GM23338 (cell line): Measurements from ENCODE around the gene FBXO30. TPM values are rescaled to one million over a fixed set of nuclear protein-coding genes. Genes with fewer than 3 reads are reported as not detected.

ENCODE experiments used
- ATAC-seq: fragments of 200-7000 bp; cut with Tn5 transposase; 3 replicates; pipeline ENCODE4 v1.9.1; 2020
- DNase-seq: peaks from one replicate; pipeline ENCODE4 v3.0.0-alpha.2; 2015; ENCODE audit warnings: low spot score
- H2AFZ ChIP-seq: fragments of 200-600 bp; sonication (generic); 2 replicates; pipeline ENCODE4 v1.8.0; 2016; ENCODE audit warnings: antibody characterized with exemption, mild to moderate bottlenecking, moderate library complexity
- H3F3A ChIP-seq: fragments of 200-600 bp; sonication (generic); replicated peaks from 2 replicates; pipeline ENCODE4 v1.8.0; 2017; ENCODE audit warnings: antibody characterized with exemption, mixed run types, low read depth
- H3K27ac ChIP-seq: fragments of 200-600 bp; sonication (generic); 2 replicates; pipeline ENCODE4 v1.6.1; 2016; ENCODE audit warnings: low read depth
- H3K27me3 ChIP-seq: fragments of 200-600 bp; sonication (generic); 2 replicates; pipeline ENCODE4 v1.8.0; 2016; ENCODE audit warnings: mild to moderate bottlenecking, mixed run types, moderate library complexity; ENCODE audit not compliant: insufficient read depth
- H3K36me3 ChIP-seq: fragments of 200-600 bp; sonication (generic); 2 replicates; pipeline ENCODE4 v1.8.0; 2016; ENCODE audit warnings: mild to moderate bottlenecking; ENCODE audit not compliant: insufficient read depth
- H3K4me1 ChIP-seq: fragments of 200-600 bp; sonication (generic); 2 replicates; pipeline ENCODE4 v1.8.0; 2016; ENCODE audit warnings: mild to moderate bottlenecking, moderate library complexity; ENCODE audit not compliant: insufficient read depth
- H3K4me2 ChIP-seq: fragments of 200-600 bp; sonication (generic); 2 replicates; pipeline ENCODE4 v1.7.1; 2017; ENCODE audit warnings: mixed run types
- H3K4me3 ChIP-seq: fragments of 200-600 bp; sonication (generic); 2 replicates; pipeline ENCODE4 v1.6.1; 2016; ENCODE audit warnings: mixed run types
- H3K79me2 ChIP-seq: fragments of 200-600 bp; sonication (generic); replicated peaks from 2 replicates; pipeline ENCODE4 v1.8.0; 2017; ENCODE audit warnings: mild to moderate bottlenecking; ENCODE audit not compliant: insufficient read depth
- H3K9me2 ChIP-seq: fragments of 200-600 bp; sonication (generic); 2 replicates; pipeline ENCODE4 v1.8.0; 2017; ENCODE audit not compliant: insufficient read depth
- H4K20me1 ChIP-seq: fragments of 200-600 bp; sonication (generic); replicated peaks from 2 replicates; pipeline ENCODE4 v1.8.0; 2017; ENCODE audit warnings: mild to moderate bottlenecking; ENCODE audit not compliant: insufficient read depth
- H3K27ac Mint-ChIP-seq: 2 replicates; pipeline ENCODE4 v1.8.0; 2020; ENCODE audit warnings: inconsistent platforms, mild to moderate bottlenecking, moderate library complexity, mixed read lengths
- H3K27me3 Mint-ChIP-seq: 3 replicates; pipeline ENCODE4 v1.8.0; 2022; ENCODE audit warnings: low read depth, mild to moderate bottlenecking, moderate library complexity, mixed read lengths, inconsistent platforms; ENCODE audit not compliant: insufficient read depth, poor library complexity
- H3K36me3 Mint-ChIP-seq: 3 replicates; pipeline ENCODE4 v1.8.0; 2021; ENCODE audit warnings: low read depth, mild to moderate bottlenecking, inconsistent platforms, moderate library complexity, mixed read lengths
- H3K4me1 Mint-ChIP-seq: 3 replicates; pipeline ENCODE4 v1.8.0; 2020; ENCODE audit warnings: mild to moderate bottlenecking, inconsistent platforms, mixed read lengths
- H3K4me3 Mint-ChIP-seq: 3 replicates; pipeline ENCODE4 v1.8.0; 2021; ENCODE audit warnings: moderate library complexity, mild to moderate bottlenecking, inconsistent platforms, mixed read lengths
- H3K9me3 Mint-ChIP-seq: 3 replicates; pipeline ENCODE4 v1.8.0; 2020; ENCODE audit warnings: moderate library complexity, mild to moderate bottlenecking, inconsistent platforms, mixed read lengths
- CREB1 ChIP-seq: fragments of 250-450 bp; sonication (Bioruptor Pico); IDR thresholded peaks from 2 replicates; pipeline ENCODE4 v1.5.0; 2020; ENCODE audit warnings: low read depth, mild to moderate bottlenecking, moderate library complexity
- CTCF ChIP-seq, 2 experiments: fragments of 200-600 bp in 1 of 2; sonication (generic) in 1 of 2; conservative IDR thresholded peaks; 2 replicates each; pipeline versions ENCODE4 v1.5.1 to v1.6.1; 2016 to 2017; ENCODE audit warnings: antibody characterized with exemption in 2 of 2, low read depth in 2 of 2, mild to moderate bottlenecking in 2 of 2, moderate library complexity in 1 of 2
- EZH2 ChIP-seq: fragments of 200-600 bp; sonication (generic); IDR thresholded peaks from one replicate; pipeline ENCODE4 v1.8.0; 2017; ENCODE audit warnings: antibody characterized with exemption, mild to moderate bottlenecking, low read depth; ENCODE audit not compliant: unreplicated experiment
- EZH2phosphoT487 ChIP-seq: fragments of 200-600 bp; sonication (generic); IDR thresholded peaks from one replicate; pipeline ENCODE4 v1.8.1; 2018; ENCODE audit warnings: antibody characterized with exemption; ENCODE audit not compliant: unreplicated experiment
- JUNB ChIP-seq: IDR thresholded peaks from one replicate; pipeline ENCODE4 v1.6.1; 2016; ENCODE audit warnings: antibody characterized with exemption; ENCODE audit not compliant: unreplicated experiment
- NANOG ChIP-seq: IDR thresholded peaks from 2 replicates; pipeline ENCODE4 v1.6.1; 2016; ENCODE audit warnings: antibody characterized with exemption, borderline replicate concordance
- POLR2AphosphoS5 ChIP-seq: IDR thresholded peaks from 2 replicates; pipeline ENCODE4 v1.6.1; 2016; ENCODE audit warnings: antibody characterized with exemption, low read depth
- STAT1 ChIP-seq: IDR thresholded peaks from one replicate; pipeline ENCODE4 v1.6.1; 2016; ENCODE audit warnings: antibody characterized with exemption; ENCODE audit not compliant: unreplicated experiment
- ZNF114 ChIP-seq: fragments of 250-450 bp; sonication (Bioruptor Pico); IDR thresholded peaks from 2 replicates; pipeline ENCODE4 v1.5.0; 2020; ENCODE audit warnings: mild to moderate bottlenecking, moderate library complexity
- ZNF331 ChIP-seq: fragments of 250-450 bp; sonication (Bioruptor Pico); IDR thresholded peaks from 2 replicates; pipeline ENCODE4 v1.5.0; 2020; ENCODE audit warnings: low read depth, mild to moderate bottlenecking, moderate library complexity
- polyA plus RNA-seq: library from polyadenylated mRNA; unstranded; fragments of >200 nt; fragmentation: Nextera tagmentation; extraction: Ambion mirVana; gene quantifications from 2 replicates; pipeline ENCODE4 v1.2.1, GENCODE V29; 2016
- total RNA-seq: library from RNA; depleted of rRNA; stranded (reverse); fragments of >200 nt; shearing (Covaris generic); gene quantifications from 2 replicates; pipeline ENCODE4 v1.2.3, GENCODE V29; 2014
- TF ChIP-seq, protein P1 (sequence below): IDR thresholded peaks from 2 replicates; pipeline ENCODE4 v1.6.1; 2016; ENCODE audit warnings: antibody characterized with exemption
- TF ChIP-seq, protein P2 (sequence below): IDR thresholded peaks from one replicate; pipeline ENCODE4 v1.6.1; 2018; ENCODE audit warnings: antibody characterized with exemption; ENCODE audit not compliant: unreplicated experiment

The FBXO30 gene
- total and polyA plus RNA-seq, 2 experiments from 2014 or later = 6.5 to 21.3 TPM

DNA sequence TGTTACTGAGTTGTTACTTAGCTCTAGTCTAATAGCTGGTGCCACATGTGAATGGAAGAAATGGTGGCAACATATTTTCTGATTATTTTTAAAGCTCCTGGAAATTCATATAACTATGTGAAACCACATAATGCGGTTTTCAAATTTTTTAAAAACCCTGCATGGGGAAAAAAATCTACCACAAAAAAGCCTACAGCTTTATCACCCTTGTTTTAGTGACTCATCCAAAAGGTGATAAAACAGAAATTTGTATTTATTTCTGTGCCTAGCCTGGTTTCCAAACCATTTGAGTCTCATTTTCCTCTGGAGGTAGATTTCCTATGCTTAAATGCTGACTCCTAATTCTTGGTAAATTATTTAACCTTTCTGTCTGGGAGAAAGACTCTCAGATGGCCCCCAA is 5.4 kb upstream of the FBXO30 start:
- 0 out of 2 replicates have a peak, but pooled peaks cover 4% of the 10 kb centered on the region for H3K79me2 ChIP-seq
- H3K4me2 ChIP-seq = no peak overlapping the region
- H3F3A ChIP-seq = no peaks in the 10 kb centered on the region
- ATAC-seq (no peak), DNase-seq (no peak)
- Mint-ChIP-seq H3K4me3 (no peak overlapping the region), H3K9me3 (no peaks in the 10 kb centered on the region), H3K27me3 (no peaks in the 10 kb centered on the region), H3K4me1 (peaks cover 12% of the 10 kb centered on the region), H3K36me3 (peaks cover 6% of the 10 kb centered on the region; the same call in 2 of the 3 replicates), H3K27ac (no peak overlapping the region)
- H3K9me2 ChIP-seq = no peaks in the 10 kb centered on the region
- no peaks in the 10 kb centered on the region for H4K20me1 ChIP-seq
- no peaks in the 10 kb centered on the region for H3K36me3 ChIP-seq
- no peak overlapping the region for H3K4me3 ChIP-seq
- no peaks in the 10 kb centered on the region for H3K27me3 ChIP-seq
- H2AFZ ChIP-seq = no peak overlapping the region
- 0 out of 2 replicates have a peak, but pooled peaks cover 8% of the 10 kb centered on the region for H3K4me1 ChIP-seq
- H3K27ac ChIP-seq = no peak overlapping the region
- no peak for TF ChIP-seq POLR2AphosphoS5
- no peak for TF ChIP-seq JUNB
- TF ChIP-seq, protein P1, sequence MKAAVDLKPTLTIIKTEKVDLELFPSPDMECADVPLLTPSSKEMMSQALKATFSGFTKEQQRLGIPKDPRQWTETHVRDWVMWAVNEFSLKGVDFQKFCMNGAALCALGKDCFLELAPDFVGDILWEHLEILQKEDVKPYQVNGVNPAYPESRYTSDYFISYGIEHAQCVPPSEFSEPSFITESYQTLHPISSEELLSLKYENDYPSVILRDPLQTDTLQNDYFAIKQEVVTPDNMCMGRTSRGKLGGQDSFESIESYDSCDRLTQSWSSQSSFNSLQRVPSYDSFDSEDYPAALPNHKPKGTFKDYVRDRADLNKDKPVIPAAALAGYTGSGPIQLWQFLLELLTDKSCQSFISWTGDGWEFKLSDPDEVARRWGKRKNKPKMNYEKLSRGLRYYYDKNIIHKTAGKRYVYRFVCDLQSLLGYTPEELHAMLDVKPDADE = no peak
- no peak for TF ChIP-seq CREB1 (CRISPR knock-in tag)
- TF ChIP-seq EZH2phosphoT487 = no peak
- TF ChIP-seq, protein P2, sequence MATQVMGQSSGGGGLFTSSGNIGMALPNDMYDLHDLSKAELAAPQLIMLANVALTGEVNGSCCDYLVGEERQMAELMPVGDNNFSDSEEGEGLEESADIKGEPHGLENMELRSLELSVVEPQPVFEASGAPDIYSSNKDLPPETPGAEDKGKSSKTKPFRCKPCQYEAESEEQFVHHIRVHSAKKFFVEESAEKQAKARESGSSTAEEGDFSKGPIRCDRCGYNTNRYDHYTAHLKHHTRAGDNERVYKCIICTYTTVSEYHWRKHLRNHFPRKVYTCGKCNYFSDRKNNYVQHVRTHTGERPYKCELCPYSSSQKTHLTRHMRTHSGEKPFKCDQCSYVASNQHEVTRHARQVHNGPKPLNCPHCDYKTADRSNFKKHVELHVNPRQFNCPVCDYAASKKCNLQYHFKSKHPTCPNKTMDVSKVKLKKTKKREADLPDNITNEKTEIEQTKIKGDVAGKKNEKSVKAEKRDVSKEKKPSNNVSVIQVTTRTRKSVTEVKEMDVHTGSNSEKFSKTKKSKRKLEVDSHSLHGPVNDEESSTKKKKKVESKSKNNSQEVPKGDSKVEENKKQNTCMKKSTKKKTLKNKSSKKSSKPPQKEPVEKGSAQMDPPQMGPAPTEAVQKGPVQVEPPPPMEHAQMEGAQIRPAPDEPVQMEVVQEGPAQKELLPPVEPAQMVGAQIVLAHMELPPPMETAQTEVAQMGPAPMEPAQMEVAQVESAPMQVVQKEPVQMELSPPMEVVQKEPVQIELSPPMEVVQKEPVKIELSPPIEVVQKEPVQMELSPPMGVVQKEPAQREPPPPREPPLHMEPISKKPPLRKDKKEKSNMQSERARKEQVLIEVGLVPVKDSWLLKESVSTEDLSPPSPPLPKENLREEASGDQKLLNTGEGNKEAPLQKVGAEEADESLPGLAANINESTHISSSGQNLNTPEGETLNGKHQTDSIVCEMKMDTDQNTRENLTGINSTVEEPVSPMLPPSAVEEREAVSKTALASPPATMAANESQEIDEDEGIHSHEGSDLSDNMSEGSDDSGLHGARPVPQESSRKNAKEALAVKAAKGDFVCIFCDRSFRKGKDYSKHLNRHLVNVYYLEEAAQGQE = no peak
- TF ChIP-seq ZNF331 (CRISPR knock-in tag) = no peak
- no peak for TF ChIP-seq ZNF114 (CRISPR knock-in tag)
- no peak for TF ChIP-seq CTCF (conservative IDR thresholded peaks at IDR 0.05; ENCODE audit: low read depth in 2 of 2)
- no peak for TF ChIP-seq NANOG
- TF ChIP-seq STAT1 = no peak
- TF ChIP-seq EZH2 = no peak
